EH (cell line): Measurements from ENCODE around the gene IL23R.
A peak's percentile ranks its signal among the peaks of the same experiment; 100 is the strongest.
"Not testable (repeated sequence)": the region's sequence is repeated elsewhere in the genome, so short reads cannot be mapped to it uniquely, and the experiment has no call there.

Experiments
- DNase-seq: peaks from one replicate; pipeline ENCODE4 v3.0.0-alpha.2; 2015; ENCODE audit warnings: low read depth

The IL23R gene

DNA sequence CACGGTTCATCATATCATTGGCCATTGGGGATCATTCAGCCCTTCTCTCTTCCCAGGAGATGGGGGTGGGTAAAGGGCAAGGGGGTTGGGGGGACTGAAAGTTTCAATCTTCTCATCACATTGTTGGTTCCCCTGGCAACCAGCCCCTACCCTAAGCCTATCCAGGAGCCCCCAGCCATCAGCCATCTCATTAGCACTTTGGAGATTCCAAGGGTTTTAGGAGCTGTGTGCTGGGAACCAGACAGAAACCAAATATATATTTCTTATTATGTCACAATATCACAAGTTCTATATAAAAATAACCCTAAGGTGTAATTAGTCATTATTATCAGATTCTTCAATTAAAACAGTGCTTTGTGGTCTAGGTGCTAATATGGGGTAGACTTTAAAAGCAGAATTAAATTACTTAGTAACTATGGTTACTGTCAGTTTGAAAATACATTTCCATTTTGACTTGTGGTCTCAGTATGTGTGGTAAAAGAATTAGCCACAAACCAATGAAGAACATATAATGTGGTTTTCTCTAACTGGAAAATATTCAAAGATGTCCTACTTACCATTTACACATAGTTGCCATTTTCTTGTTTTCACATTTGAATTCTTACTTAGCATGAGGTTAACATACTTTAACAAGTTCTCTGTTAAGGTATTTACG is 28.1 kb downstream of the IL23R start:
- DNase-seq: no peak

DNA sequence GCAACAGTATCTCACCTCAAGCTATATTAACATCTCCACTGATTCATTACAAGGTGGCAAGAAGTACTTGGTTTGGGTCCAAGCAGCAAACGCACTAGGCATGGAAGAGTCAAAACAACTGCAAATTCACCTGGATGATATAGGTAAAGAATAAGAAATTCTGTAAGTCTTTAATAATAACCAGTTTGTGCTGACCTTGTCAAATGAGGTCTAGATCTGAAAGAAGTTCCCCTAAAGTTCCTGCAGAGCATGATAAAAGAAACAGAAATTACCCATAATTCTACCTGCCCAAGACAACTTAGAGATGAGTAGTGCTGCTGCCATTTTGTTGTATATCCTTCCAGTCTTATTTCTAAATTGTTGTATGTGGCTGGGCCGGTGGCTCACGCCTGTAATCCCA is 34.5 kb downstream of the IL23R start:
- DNase-seq: no peak

DNA sequence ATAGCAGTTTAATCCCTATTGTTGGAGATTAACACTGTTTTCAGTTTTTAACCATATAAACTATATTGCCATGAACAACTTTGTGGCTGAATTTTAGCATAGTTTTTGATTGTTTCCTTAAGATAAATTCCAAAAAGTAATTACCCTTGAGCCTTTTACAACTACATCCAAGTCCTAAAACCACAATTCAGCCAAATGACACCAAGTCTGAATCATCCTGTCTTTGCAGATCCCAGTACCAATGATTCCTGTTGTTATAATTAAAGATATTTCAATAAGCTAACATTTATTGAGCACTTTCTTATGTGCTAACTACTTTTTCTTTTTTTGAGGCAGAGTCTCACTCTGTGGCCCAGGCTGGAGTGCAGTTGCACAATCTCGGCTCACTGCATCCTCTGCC is 35.6 kb downstream of the IL23R start:
- DNase-seq: peak; percentile 40

- no peak for DNase-seq
Measured at GRCh38 chr1:67204298-67204980, 38.2 kb downstream of the IL23R start.

DNA sequence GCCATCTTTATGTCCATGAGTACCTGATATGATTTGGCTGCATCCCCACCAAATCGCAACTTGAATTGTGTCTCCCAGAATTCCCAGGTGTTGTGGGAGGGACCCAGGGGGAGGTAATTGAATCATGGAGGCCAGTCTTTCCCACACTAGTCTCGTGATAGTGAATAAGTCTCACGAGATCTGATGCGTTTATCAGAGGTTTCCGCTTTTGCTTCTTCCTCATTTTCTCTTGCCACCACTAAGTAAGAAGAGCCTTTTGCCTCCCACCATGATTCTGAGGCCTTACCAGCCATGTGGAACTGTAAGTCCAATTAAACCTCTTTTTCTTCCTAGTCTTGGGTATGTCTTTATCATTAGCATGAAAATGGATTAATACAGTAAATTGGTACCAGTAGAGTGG is 41.1 kb downstream of the IL23R start:
- not testable (repeated sequence) for DNase-seq

- no peak for DNase-seq
Measured at GRCh38 chr1:67208217-67208616, 42.0 kb downstream of the IL23R start.

GRCh38 chr1:67209521-67209920 is 43.3 kb downstream of the IL23R start:
- no peak for DNase-seq

- peak; percentile 33 for DNase-seq
Measured at GRCh38 chr1:67211589-67212563, 45.6 kb downstream of the IL23R start.

DNA sequence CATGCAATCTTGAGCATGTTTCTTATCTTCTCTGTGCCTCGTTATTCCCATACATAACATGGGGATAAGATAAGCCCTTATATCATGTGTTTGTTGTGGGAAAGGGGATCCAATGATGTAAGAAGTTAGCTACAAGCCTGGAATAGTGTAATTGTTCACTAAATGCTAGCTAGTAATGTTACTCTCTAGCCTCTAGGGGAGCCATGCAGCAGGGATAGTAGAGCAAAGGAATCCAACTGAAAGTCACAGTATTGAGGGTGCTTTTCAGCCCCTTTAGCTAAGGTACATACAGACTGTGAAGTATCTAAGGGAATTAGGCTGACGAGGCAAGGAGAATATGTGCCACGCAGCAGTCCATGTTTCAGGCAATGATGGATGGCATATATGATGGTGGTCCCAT is 46.9 kb downstream of the IL23R start:
- peak; percentile 21 for DNase-seq

DNA sequence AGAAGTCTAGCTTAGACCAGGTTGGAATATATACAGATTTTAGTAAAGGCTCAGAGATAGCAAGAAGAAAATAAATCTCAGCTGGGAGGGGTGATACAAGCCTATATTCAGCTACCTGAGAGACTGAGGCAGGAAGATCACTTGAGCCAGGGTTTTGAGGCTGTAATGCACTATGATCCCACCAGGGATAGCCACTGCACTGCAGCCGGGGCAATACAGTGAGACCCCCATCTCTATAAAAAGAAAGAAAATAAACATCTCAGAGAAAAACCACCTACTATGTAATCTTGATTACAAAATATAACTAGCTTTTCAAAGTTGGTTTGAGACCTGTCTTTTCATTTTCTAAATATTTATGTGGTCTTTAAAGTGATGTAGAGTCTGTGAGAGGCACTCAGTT is 47.7 kb downstream of the IL23R start:
- DNase-seq: no peak

DNA sequence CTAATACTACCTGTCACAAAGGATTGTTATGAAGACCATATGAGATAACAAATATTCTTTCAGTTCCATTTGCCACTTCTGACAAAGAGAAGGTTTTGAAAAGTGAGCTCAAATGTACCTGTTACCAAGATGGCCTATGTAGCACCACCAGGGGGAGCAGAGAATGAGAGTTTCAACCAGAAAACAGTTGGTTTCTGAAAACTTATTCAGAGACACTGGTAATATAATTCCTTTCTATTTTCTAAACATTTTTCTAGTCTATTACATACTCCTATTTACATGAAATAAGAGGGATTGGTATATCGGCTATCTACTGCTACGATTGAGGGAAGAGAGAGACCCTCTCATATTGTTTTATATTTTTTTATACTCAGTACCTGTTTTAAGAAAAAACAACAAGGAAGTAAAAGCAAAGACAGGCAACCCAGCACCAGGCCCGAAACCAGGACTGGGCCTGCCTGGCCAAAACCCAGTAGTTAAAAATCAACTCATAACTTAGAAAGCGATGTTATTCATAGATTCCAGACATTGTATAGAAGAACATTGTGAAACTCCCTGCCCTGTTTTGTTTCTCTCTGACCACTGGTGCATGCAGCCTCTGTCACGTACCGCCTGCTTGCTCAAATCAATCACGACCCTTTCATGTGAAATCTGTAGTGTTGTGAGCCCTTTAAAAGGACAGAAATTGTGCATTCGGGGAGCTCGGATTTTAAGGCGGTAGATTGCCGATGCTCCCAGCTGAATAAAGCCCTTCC is 48.3 kb downstream of the IL23R start:
- peak; percentile 31 for DNase-seq

DNA sequence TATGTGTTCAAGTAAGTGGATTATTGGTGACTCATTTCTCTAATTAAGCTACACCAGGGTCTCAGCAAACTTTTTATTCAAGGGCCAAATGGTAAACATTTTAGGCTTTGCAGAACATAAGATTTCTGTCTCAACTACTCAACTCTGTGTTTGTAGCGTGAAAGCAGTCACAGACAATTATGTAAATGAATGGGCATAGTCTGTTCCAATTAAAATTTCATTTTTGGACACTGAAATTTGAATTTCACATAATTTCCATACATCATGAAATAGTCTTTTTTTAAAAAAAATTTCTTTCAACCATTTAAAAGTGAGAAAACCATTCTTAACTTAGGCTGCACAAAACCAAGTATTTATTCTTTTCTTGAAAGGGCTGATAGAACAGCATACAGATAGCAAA is 50.1 kb downstream of the IL23R start:
- no peak for DNase-seq

DNA sequence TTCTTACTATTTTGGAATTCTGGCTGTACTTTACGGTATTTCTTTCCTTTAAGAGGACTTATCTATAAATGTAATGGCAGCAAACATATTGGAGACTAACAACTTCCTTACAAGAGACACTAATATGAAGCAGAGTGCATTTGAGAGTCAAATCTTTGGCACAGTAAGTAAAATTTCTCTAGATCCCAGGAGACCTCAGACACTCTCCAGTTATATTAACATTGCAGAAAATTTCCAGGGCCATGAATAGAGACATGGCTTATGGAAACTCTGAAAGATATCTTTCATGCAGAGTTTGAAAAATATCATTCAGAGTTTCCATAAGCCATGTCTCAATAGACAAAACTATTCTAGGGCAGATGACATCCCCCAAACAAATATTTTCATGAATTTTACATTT is 51.2 kb downstream of the IL23R start:
- no peak for DNase-seq

GRCh38 chr1:67217938-67218337 is 51.7 kb downstream of the IL23R start:
- DNase-seq: no peak

DNA sequence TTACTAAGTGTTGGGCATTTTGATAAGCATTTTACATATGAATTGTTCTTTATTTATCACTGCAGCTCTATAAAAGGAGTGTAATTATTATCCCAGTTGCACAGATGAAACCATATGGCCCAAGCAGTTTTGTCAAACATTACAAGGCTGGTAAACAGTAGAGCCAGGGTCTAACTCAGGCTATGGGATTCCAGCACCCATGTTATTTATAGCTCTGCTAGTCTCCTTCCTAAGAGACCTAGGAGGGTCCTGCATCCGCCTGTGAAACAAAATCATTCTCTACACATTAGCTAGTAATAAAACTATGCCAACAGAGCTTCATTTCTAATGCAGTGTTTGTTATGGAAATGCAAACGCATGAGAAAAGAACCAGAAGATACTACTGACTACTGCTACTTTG is 58.6 kb downstream of the IL23R start:
- no peak for DNase-seq

- no peak for DNase-seq
Measured at GRCh38 chr1:67226688-67227087, 60.4 kb downstream of the IL23R start.

DNA sequence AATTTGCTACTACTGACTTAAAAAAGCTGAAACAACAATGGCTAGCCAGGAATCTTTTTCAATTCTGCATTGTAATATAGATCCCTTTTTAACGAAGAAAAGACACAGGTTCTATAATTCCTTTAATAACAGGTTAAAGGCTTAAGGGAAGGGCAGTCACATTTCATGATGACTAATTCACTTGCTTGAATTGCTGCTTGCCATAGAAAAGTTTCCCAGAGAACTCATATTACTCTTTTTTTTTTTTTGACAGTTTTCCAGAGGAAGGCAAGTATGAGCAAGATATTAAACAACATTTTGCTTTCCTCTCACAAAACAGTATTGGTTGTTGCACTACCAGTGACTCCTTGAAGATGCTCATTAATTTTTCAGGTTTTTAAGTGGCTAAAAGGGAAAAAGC is 60.9 kb downstream of the IL23R start:
- no peak for DNase-seq

DNA sequence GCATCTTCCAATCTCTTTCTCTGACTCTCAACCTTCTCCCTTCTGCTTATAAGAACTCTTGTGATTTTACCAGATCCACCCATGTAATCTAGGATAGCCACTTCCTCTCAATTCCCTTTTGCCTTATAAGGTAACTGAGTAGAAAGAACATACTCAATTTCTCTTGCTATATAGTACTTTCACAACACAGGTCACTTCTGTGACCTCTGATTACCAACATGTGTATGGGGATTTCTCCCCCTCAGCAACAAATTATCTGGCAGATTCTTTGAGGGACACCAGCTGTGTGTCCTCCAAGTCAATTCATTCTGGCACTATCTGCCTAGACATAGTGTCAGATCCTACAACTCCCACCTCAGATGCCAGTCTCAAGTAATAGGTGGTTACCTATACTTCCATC is 62.5 kb downstream of the IL23R start:
- DNase-seq: no peak

GRCh38 chr1:67230539-67230938 is 64.3 kb downstream of the IL23R start:
- no peak for DNase-seq

DNA sequence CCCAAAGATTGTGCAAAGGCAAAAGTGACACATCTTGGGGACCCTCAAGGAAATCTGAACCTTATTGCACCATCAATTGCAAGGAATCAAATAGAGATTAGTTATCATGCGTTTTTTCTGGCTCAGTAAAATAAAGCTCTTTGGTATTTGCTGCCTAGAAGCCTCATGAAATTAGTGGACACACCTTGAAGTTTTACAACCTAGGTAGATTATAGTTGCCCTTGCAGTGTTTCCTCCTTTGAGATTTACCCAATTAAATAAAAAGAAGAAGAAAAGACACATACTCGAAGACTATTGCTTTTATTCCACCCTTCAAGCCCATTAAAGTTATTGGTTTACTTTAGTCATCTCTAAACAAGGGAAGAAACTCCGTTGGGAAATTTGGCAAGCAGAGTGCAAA is 70.0 kb downstream of the IL23R start:
- DNase-seq: no peak

GRCh38 chr1:67239738-67240137 is 73.5 kb downstream of the IL23R start:
- no peak for DNase-seq

DNA sequence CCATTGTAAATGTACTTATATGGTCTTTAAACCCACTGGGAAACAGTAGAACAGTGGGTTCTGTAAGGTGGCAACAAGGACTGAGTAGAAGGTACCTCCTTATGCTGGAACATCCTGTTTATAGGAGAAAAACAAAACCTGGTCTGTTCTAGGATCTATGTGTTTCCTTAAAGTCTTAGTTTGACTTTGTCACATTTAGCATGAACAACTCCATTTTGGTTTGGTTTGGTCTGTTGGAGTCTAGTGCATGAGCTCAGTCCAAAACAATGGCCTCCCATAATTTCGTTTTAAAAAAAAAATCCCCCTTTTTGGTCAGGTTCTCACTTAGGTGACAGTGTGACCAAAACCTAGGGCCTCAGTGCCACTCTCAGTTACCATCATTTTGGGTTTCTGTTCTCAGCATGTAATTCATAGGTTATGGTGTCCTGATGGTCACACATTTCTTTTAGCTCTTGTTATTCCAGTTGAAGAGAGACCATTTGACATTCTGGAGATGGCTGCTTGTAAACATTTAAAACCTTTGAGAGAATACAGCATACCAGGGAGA is 75.0 kb downstream of the IL23R start:
- no peak for DNase-seq
